ENCODE measurements around the gene PDE9A. TPM values are rescaled to one million over a fixed set of nuclear protein-coding genes. Genes with fewer than 3 reads are reported as not detected.
A peak's percentile ranks its signal among the peaks of the same experiment; 100 is the strongest.

Gene PDE9A
- total RNA-seq, 1 donor from 2014 or later: 31.4 TPM

GRCh38 chr21:42736646-42737350 lies 83.4 kb downstream of the PDE9A start:
- Mint-ChIP-seq H3K27me3 (ENCODE audit: low read depth) (no peaks in the 10 kb centered on the region), H3K27ac (ENCODE audit: unreplicated experiment) (peak overlapping the region; percentile 72), H3K36me3 (ENCODE audit: low read depth) (peaks cover 16% of the 10 kb centered on the region)

GRCh38 chr21:42737951-42738590 lies 84.7 kb downstream of the PDE9A start:
- TF ChIP-seq, protein P1, sequence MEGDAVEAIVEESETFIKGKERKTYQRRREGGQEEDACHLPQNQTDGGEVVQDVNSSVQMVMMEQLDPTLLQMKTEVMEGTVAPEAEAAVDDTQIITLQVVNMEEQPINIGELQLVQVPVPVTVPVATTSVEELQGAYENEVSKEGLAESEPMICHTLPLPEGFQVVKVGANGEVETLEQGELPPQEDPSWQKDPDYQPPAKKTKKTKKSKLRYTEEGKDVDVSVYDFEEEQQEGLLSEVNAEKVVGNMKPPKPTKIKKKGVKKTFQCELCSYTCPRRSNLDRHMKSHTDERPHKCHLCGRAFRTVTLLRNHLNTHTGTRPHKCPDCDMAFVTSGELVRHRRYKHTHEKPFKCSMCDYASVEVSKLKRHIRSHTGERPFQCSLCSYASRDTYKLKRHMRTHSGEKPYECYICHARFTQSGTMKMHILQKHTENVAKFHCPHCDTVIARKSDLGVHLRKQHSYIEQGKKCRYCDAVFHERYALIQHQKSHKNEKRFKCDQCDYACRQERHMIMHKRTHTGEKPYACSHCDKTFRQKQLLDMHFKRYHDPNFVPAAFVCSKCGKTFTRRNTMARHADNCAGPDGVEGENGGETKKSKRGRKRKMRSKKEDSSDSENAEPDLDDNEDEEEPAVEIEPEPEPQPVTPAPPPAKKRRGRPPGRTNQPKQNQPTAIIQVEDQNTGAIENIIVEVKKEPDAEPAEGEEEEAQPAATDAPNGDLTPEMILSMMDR (conservative IDR thresholded peaks at IDR 0.05): no peak
- peaks cover 16% of the 10 kb centered on the region for H3K36me3 Mint-ChIP-seq (ENCODE audit: low read depth)
- H3K4me1 Mint-ChIP-seq: peaks cover 30% of the 10 kb centered on the region
- DNase-seq (ENCODE audit: low read depth, low spot score): no peak
- peak overlapping the region; percentile 96 for H3K27ac Mint-ChIP-seq (ENCODE audit: unreplicated experiment)
- H3K9me3 Mint-ChIP-seq: no peaks in the 10 kb centered on the region
- H3K4me3 Mint-ChIP-seq: peak overlapping the region; percentile 23
- H3K27me3 Mint-ChIP-seq (ENCODE audit: low read depth): no peaks in the 10 kb centered on the region

More at GRCh38 chr21:42736646-42737350, 83.4 kb downstream of the PDE9A start:
- Mint-ChIP-seq H3K4me3 (no peak overlapping the region), H3K9me3 (no peaks in the 10 kb centered on the region), H3K4me1 (peaks cover 39% of the 10 kb centered on the region)
- TF ChIP-seq, protein P1 (conservative IDR thresholded peaks at IDR 0.05): no peak
- no peak for DNase-seq (ENCODE audit: low read depth, low spot score)

GRCh38 chr21:42739061-42739931 lies 85.9 kb downstream of the PDE9A start:
- Mint-ChIP-seq H3K4me3 (no peak overlapping the region), H3K27ac (ENCODE audit: unreplicated experiment) (peak overlapping the region; percentile 28), H3K27me3 (ENCODE audit: low read depth) (no peaks in the 10 kb centered on the region), H3K36me3 (ENCODE audit: low read depth) (peaks cover 5% of the 10 kb centered on the region), H3K4me1 (peaks cover 21% of the 10 kb centered on the region), H3K9me3 (no peaks in the 10 kb centered on the region)
- DNase-seq (ENCODE audit: low read depth, low spot score): no peak
- TF ChIP-seq, protein P1 (conservative IDR thresholded peaks at IDR 0.05): no peak

GRCh38 chr21:42740405-42740909 lies 87.0 kb downstream of the PDE9A start:
- Mint-ChIP-seq H3K4me3 (no peak overlapping the region), H3K4me1 (peaks cover 19% of the 10 kb centered on the region), H3K27ac (ENCODE audit: unreplicated experiment) (no peak overlapping the region), H3K36me3 (ENCODE audit: low read depth) (peaks cover 3% of the 10 kb centered on the region), H3K27me3 (ENCODE audit: low read depth) (no peaks in the 10 kb centered on the region), H3K9me3 (no peaks in the 10 kb centered on the region)
- TF ChIP-seq, protein P1 (conservative IDR thresholded peaks at IDR 0.05): no peak
- no peak for DNase-seq (ENCODE audit: low read depth, low spot score)

DNA sequence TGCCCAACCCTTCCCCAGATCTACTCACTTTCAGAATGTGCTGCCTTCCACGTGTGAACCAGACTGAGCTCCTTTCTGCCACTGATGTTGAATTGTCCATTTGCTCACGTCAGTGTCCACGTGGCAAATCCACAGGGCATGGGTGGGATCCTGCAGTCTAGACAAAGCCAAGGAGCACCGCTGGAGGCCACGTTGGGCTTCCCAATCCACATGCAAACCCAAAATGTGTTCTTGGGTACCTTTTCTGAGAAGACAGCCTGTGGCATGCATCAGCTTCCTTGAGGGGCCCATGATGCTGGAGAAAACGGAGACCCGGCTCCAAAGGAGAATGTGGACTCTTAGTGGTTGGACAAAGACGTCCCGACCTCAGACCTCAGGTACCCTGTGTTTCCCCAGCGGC lies 87.6 kb downstream of the PDE9A start:
- Mint-ChIP-seq H3K9me3 (no peaks in the 10 kb centered on the region), H3K4me1 (peaks cover 19% of the 10 kb centered on the region), H3K27ac (ENCODE audit: unreplicated experiment) (no peak overlapping the region), H3K36me3 (ENCODE audit: low read depth) (peaks cover 1% of the 10 kb centered on the region), H3K4me3 (no peak overlapping the region), H3K27me3 (ENCODE audit: low read depth) (no peaks in the 10 kb centered on the region)
- no peak for DNase-seq (ENCODE audit: low read depth, low spot score)
- TF ChIP-seq, protein P1 (conservative IDR thresholded peaks at IDR 0.05): no peak

Measured in neural crest cell (in vitro differentiated cells).